Measurements from ENCODE around the gene CTNNA2. TPM values are rescaled to one million over a fixed set of nuclear protein-coding genes. Genes with fewer than 3 reads are reported as not detected.

The CTNNA2 gene
- polyA plus RNA-seq, 2 of the 4 experiments (the other 2 are of a cell fraction) = 0.50 to 0.94 TPM

DNA sequence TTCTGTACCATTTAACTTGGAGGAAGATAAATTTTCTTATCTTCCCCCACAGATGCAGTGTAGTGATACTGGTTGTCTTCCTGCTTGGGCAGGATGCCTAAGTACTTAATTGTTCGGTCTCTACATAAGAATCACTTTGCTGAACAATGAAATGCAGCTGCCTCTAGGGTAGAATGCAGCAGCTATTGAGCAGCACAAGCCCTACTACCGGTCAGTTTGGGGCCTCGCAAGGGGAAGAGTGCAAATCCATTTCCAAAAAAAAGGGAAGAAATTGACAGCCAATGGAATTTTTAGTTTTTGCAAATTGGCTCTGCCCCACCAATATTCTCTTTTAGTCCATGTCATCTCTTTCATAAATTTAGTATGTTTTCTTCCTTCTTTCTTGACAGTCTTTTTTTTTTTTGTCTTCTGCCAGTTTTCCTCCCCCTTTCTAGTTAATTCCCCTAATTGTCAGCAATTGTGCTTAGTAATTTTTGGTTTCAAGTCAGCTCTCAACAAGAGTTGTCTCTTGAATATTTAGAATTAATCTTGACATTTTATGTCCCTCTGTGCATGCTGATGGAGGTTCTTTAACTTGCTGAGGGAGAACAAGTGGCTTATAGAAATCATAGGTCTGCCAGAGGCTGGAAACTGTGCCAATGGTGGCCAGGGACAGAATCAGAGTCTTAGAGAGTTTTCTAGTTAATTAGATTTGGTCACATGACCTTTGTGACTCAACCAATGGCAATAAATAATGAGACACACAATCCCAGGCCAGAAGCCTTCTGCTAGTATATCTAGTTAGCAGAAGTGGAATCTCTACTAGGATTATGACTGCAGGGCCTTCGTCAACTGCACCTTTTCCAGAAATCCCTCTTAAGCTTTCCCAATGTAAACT, 270.0 kb downstream of the CTNNA2 start:
- ChIA-PET POLR2A (no interaction called here), CTCF (interaction anchor here (1.1 kb wide), 1 partner anchor 10 kb away, joined by 4 read pairs; no protein-coding TSS in a partner anchor)
- no peak for FAIRE-seq
- Histone ChIP-seq H3K4me2 (no peak overlapping the region), H3K4me1 (no peaks in the 10 kb centered on the region), H3K4me3 (no peak overlapping the region), H3K9me3 (no peaks in the 10 kb centered on the region; the same call in 2 of the 3 replicates), H3K27ac (no peak overlapping the region)
- DNase-seq (ENCODE audit: low read depth in 1 of 2, low spot score in 1 of 2) = no peak
- TF ChIP-seq, protein P1, sequence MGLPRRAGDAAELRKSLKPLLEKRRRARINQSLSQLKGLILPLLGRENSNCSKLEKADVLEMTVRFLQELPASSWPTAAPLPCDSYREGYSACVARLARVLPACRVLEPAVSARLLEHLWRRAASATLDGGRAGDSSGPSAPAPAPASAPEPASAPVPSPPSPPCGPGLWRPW (IDR thresholded peaks at IDR 0.05) = no peak
- TF ChIP-seq, protein P2, sequence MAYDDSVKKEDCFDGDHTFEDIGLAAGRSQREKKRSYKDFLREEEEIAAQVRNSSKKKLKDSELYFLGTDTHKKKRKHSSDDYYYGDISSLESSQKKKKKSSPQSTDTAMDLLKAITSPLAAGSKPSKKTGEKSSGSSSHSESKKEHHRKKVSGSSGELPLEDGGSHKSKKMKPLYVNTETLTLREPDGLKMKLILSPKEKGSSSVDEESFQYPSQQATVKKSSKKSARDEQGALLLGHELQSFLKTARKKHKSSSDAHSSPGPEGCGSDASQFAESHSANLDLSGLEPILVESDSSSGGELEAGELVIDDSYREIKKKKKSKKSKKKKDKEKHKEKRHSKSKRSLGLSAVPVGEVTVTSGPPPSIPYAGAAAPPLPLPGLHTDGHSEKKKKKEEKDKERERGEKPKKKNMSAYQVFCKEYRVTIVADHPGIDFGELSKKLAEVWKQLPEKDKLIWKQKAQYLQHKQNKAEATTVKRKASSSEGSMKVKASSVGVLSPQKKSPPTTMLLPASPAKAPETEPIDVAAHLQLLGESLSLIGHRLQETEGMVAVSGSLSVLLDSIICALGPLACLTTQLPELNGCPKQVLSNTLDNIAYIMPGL (CRISPR knock-in tag; IDR thresholded peaks at IDR 0.05; ENCODE audit: borderline replicate concordance) = no peak
- TF ChIP-seq FOXS1 (CRISPR knock-in tag; IDR thresholded peaks at IDR 0.05) (no peak), JUNB (IDR thresholded peaks at IDR 0.05) (no peak), CHD4 (IDR thresholded peaks at IDR 0.05; ENCODE audit: borderline replicate concordance) (no peak), CEBPB (IDR thresholded peaks at IDR 0.05) (no peak), TP53 (CRISPR knock-in tag; IDR thresholded peaks at IDR 0.05) (no peak), ZC3H11A (IDR thresholded peaks at IDR 0.05) (no peak), HOXB5 (CRISPR knock-in tag; IDR thresholded peaks at IDR 0.05) (no peak), PHF8 (IDR thresholded peaks at IDR 0.05; ENCODE audit: borderline replicate concordance, low read depth) (no peak), EP300 (IDR thresholded peaks at IDR 0.05) (no peak), POLR2AphosphoS2 (conservative IDR thresholded peaks at IDR 0.05; ENCODE audit: low read length) (no peak)
- TF ChIP-seq, protein P3, sequence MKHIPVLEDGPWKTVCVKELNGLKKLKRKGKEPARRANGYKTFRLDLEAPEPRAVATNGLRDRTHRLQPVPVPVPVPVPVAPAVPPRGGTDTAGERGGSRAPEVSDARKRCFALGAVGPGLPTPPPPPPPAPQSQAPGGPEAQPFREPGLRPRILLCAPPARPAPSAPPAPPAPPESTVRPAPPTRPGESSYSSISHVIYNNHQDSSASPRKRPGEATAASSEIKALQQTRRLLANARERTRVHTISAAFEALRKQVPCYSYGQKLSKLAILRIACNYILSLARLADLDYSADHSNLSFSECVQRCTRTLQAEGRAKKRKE (CRISPR knock-in tag; IDR thresholded peaks at IDR 0.05; ENCODE audit: low read depth) = no peak
- TF ChIP-seq, protein P4, sequence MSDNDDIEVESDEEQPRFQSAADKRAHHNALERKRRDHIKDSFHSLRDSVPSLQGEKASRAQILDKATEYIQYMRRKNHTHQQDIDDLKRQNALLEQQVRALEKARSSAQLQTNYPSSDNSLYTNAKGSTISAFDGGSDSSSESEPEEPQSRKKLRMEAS (IDR thresholded peaks at IDR 0.05) = no peak
- TF ChIP-seq, protein P5, sequence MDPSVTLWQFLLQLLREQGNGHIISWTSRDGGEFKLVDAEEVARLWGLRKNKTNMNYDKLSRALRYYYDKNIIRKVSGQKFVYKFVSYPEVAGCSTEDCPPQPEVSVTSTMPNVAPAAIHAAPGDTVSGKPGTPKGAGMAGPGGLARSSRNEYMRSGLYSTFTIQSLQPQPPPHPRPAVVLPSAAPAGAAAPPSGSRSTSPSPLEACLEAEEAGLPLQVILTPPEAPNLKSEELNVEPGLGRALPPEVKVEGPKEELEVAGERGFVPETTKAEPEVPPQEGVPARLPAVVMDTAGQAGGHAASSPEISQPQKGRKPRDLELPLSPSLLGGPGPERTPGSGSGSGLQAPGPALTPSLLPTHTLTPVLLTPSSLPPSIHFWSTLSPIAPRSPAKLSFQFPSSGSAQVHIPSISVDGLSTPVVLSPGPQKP (IDR thresholded peaks at IDR 0.05; ENCODE audit: low read depth, low read length) = no peak
- 47% methylated on average over 4 of the region's 4 CpGs for WGBS (ENCODE audit: missing lambda C conversion rate)
- ATAC-seq = no peak

GRCh38 chr2:79788952-79789651, 276.3 kb downstream of the CTNNA2 start:
- POLR2A ChIA-PET = no interaction called here
- FAIRE-seq (no peak), DNase-seq (ENCODE audit: low read depth in 1 of 2, low spot score in 1 of 2) (no peak), ATAC-seq (no peak)
- Histone ChIP-seq H3K9me3 (no peaks in the 10 kb centered on the region; the same call in 2 of the 3 replicates), H3K4me3 (no peak overlapping the region), H3K27ac (no peak overlapping the region), H3K4me1 (no peaks in the 10 kb centered on the region), H3K4me2 (no peak overlapping the region)
- CTCF ChIA-PET = interaction anchor here (1.3 kb wide), 1 partner anchor 98 kb away, joined by 3 read pairs; no protein-coding TSS in a partner anchor
- 28% methylated on average over 7 of the region's 7 CpGs for WGBS (ENCODE audit: missing lambda C conversion rate)
- TF ChIP-seq, protein P2 (CRISPR knock-in tag; IDR thresholded peaks at IDR 0.05; ENCODE audit: borderline replicate concordance) = no peak
- TF ChIP-seq HEYL (CRISPR knock-in tag; IDR thresholded peaks at IDR 0.05) (no peak), HOXB5 (CRISPR knock-in tag; IDR thresholded peaks at IDR 0.05) (no peak), RCOR1 (IDR thresholded peaks at IDR 0.05; ENCODE audit: low read depth, low read length) (no peak), CEBPB (IDR thresholded peaks at IDR 0.05) (no peak), HDAC2 (IDR thresholded peaks at IDR 0.05) (no peak), HOXA7 (CRISPR knock-in tag; IDR thresholded peaks at IDR 0.05) (no peak), FOSB (CRISPR knock-in tag; IDR thresholded peaks at IDR 0.05) (no peak), FOSL2 (IDR thresholded peaks at IDR 0.05) (no peak), FOSL2 (CRISPR knock-in tag; IDR thresholded peaks at IDR 0.05) (no peak)
- TF ChIP-seq, protein P6, sequence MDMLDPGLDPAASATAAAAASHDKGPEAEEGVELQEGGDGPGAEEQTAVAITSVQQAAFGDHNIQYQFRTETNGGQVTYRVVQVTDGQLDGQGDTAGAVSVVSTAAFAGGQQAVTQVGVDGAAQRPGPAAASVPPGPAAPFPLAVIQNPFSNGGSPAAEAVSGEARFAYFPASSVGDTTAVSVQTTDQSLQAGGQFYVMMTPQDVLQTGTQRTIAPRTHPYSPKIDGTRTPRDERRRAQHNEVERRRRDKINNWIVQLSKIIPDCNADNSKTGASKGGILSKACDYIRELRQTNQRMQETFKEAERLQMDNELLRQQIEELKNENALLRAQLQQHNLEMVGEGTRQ (IDR thresholded peaks at IDR 0.05) = no peak
- TF ChIP-seq, protein P7, sequence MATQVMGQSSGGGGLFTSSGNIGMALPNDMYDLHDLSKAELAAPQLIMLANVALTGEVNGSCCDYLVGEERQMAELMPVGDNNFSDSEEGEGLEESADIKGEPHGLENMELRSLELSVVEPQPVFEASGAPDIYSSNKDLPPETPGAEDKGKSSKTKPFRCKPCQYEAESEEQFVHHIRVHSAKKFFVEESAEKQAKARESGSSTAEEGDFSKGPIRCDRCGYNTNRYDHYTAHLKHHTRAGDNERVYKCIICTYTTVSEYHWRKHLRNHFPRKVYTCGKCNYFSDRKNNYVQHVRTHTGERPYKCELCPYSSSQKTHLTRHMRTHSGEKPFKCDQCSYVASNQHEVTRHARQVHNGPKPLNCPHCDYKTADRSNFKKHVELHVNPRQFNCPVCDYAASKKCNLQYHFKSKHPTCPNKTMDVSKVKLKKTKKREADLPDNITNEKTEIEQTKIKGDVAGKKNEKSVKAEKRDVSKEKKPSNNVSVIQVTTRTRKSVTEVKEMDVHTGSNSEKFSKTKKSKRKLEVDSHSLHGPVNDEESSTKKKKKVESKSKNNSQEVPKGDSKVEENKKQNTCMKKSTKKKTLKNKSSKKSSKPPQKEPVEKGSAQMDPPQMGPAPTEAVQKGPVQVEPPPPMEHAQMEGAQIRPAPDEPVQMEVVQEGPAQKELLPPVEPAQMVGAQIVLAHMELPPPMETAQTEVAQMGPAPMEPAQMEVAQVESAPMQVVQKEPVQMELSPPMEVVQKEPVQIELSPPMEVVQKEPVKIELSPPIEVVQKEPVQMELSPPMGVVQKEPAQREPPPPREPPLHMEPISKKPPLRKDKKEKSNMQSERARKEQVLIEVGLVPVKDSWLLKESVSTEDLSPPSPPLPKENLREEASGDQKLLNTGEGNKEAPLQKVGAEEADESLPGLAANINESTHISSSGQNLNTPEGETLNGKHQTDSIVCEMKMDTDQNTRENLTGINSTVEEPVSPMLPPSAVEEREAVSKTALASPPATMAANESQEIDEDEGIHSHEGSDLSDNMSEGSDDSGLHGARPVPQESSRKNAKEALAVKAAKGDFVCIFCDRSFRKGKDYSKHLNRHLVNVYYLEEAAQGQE (IDR thresholded peaks at IDR 0.05) = no peak

Data from A549 (cell line).